Peyer's patch (tissue), 4 donors: ENCODE measurements around the gene SAMD9.
"Not testable (repeated sequence)": the region's sequence is repeated elsewhere in the genome, so short reads cannot be mapped to it uniquely, and the experiment has no call there.

Source experiments
- CTCF ChIP-seq, 6 experiments: fragments of 450-650 bp in 4 of 6; fragments of 200-600 bp in 2 of 6; sonication (generic) in 1 of 6; IDR thresholded peaks; one replicate each; pipeline ENCODE4 v1.5.1; 2017 to 2019; ENCODE audit warnings: antibody characterized with exemption in 6 of 6, mild to moderate bottlenecking in 3 of 6, moderate library complexity in 1 of 6
- POLR2A ChIP-seq, 2 donors: fragments of 450-650 bp; IDR thresholded peaks; one replicate each; pipeline ENCODE4 v1.5.1; 2017; ENCODE audit warnings: antibody characterized with exemption in 2 of 2, mild to moderate bottlenecking in 2 of 2, moderate library complexity in 2 of 2

GRCh38 chr7:93056621-93057020 lies 61.2 kb downstream of the SAMD9 start:
- TF ChIP-seq CTCF, POLR2A (IDR thresholded peaks at IDR 0.05): not testable (repeated sequence)
